ENCODE data around the gene MBD3. TPM values are rescaled to one million over a fixed set of nuclear protein-coding genes. Genes with fewer than 3 reads are reported as not detected.

The MBD3 gene
- total RNA-seq, 1 donor from 2014 or later, result 34.2 TPM

- H3K27me3 Mint-ChIP-seq (ENCODE audit: insufficient read depth, low read depth), result peaks cover 4% of the 10 kb centered on the region
- Histone ChIP-seq H3K79me2 (ENCODE audit: low read depth) (peaks cover 8% of the 10 kb centered on the region), H3K9ac (no peak overlapping the region), H2AFZ (replicated peaks) (no peak overlapping the region), H3K36me3 (no peaks in the 10 kb centered on the region), H3F3A (ENCODE audit: low read depth) (peaks cover 25% of the 10 kb centered on the region), H3K27me3 (no peaks in the 10 kb centered on the region), H3K4me2 (no peak overlapping the region), H3K4me3 (no peak overlapping the region), H3K4me1 (no peaks in the 10 kb centered on the region), H4K20me1 (ENCODE audit: low read depth) (peaks cover 54% of the 10 kb centered on the region), H3K27ac (no peak overlapping the region), H3K9me3 (ENCODE audit: low read depth) (no peaks in the 10 kb centered on the region)
- DNase-seq (ENCODE audit: low spot score), result no peak
- no peaks in the 10 kb centered on the region for H3K4me1 Mint-ChIP-seq
- no peak for TF ChIP-seq CTCF (IDR thresholded peaks at IDR 0.05)
- no peak for TF ChIP-seq EZH2 (IDR thresholded peaks at IDR 0.05)
- TF ChIP-seq EZH2phosphoT487 (IDR thresholded peaks at IDR 0.05), result no peak
- H3K36me3 Mint-ChIP-seq, result peaks cover 30% of the 10 kb centered on the region
- no peak overlapping the region for H3K27ac Mint-ChIP-seq
- peak overlapping the region; percentile 48 for H3K4me3 Mint-ChIP-seq
- H3K9me3 Mint-ChIP-seq, result peaks cover 2% of the 10 kb centered on the region
Observed at GRCh38 chr19:1615156-1615765, 22.6 kb upstream of the MBD3 start.

GRCh38 chr19:1613808-1614570, 21.3 kb upstream of the MBD3 start:
- Histone ChIP-seq H3K4me2 (no peak overlapping the region), H3K36me3 (no peaks in the 10 kb centered on the region), H3K9me3 (ENCODE audit: low read depth) (no peaks in the 10 kb centered on the region), H3K4me3 (no peak overlapping the region), H3F3A (ENCODE audit: low read depth) (peaks cover 30% of the 10 kb centered on the region), H3K9ac (no peak overlapping the region), H4K20me1 (ENCODE audit: low read depth) (peaks cover 48% of the 10 kb centered on the region), H3K4me1 (no peaks in the 10 kb centered on the region), H3K27me3 (no peaks in the 10 kb centered on the region), H2AFZ (replicated peaks) (no peak overlapping the region), H3K79me2 (ENCODE audit: low read depth) (peaks cover 8% of the 10 kb centered on the region), H3K27ac (no peak overlapping the region)
- no peak for TF ChIP-seq CTCF (IDR thresholded peaks at IDR 0.05)
- TF ChIP-seq EZH2phosphoT487 (IDR thresholded peaks at IDR 0.05), result no peak
- TF ChIP-seq EZH2 (IDR thresholded peaks at IDR 0.05), result no peak
- H3K27me3 Mint-ChIP-seq (ENCODE audit: insufficient read depth, low read depth), result peaks cover 2% of the 10 kb centered on the region
- peaks cover 27% of the 10 kb centered on the region for H3K36me3 Mint-ChIP-seq
- DNase-seq (ENCODE audit: low spot score), result no peak
- H3K9me3 Mint-ChIP-seq, result peaks cover 2% of the 10 kb centered on the region
- no peak overlapping the region for H3K4me3 Mint-ChIP-seq
- H3K4me1 Mint-ChIP-seq, result no peaks in the 10 kb centered on the region
- H3K27ac Mint-ChIP-seq, result no peak overlapping the region

- no peak overlapping the region for H3K9ac ChIP-seq
- Mint-ChIP-seq H3K4me1 (no peaks in the 10 kb centered on the region), H3K36me3 (peaks cover 24% of the 10 kb centered on the region), H3K27ac (no peak overlapping the region), H3K4me3 (no peak overlapping the region), H3K9me3 (peaks cover 2% of the 10 kb centered on the region), H3K27me3 (ENCODE audit: insufficient read depth, low read depth) (no peaks in the 10 kb centered on the region)
- peaks cover 38% of the 10 kb centered on the region for H3F3A ChIP-seq (ENCODE audit: low read depth)
- H3K27me3 ChIP-seq, result no peaks in the 10 kb centered on the region
- no peak overlapping the region for H2AFZ ChIP-seq (replicated peaks)
- peaks cover 39% of the 10 kb centered on the region for H4K20me1 ChIP-seq (ENCODE audit: low read depth)
- no peak overlapping the region for H3K4me2 ChIP-seq
- H3K36me3 ChIP-seq, result no peaks in the 10 kb centered on the region
- no peaks in the 10 kb centered on the region for H3K9me3 ChIP-seq (ENCODE audit: low read depth)
- peaks cover 8% of the 10 kb centered on the region for H3K79me2 ChIP-seq (ENCODE audit: low read depth)
- TF ChIP-seq EZH2phosphoT487 (IDR thresholded peaks at IDR 0.05) (no peak), EZH2 (IDR thresholded peaks at IDR 0.05) (no peak), CTCF (IDR thresholded peaks at IDR 0.05) (no peak)
- no peak overlapping the region for H3K4me3 ChIP-seq
- no peak for DNase-seq (ENCODE audit: low spot score)
- no peak overlapping the region for H3K27ac ChIP-seq
- no peaks in the 10 kb centered on the region for H3K4me1 ChIP-seq
Observed at GRCh38 chr19:1613146-1613545, 20.5 kb upstream of the MBD3 start.
